HG03025 (cell line): ENCODE data around the gene NUDT3.
"Not testable (repeated sequence)": the region's sequence is repeated elsewhere in the genome, so short reads cannot be mapped to it uniquely, and the experiment has no call there.

Source experiments
- ATAC-seq: cut with Tn5 transposase; IDR thresholded peaks from one replicate; pipeline ENCODE4 v1.9.1; 2021; ENCODE audit warnings: mild to moderate bottlenecking, moderate library complexity; ENCODE audit not compliant: unreplicated experiment, low FRiP score

The NUDT3 gene

DNA sequence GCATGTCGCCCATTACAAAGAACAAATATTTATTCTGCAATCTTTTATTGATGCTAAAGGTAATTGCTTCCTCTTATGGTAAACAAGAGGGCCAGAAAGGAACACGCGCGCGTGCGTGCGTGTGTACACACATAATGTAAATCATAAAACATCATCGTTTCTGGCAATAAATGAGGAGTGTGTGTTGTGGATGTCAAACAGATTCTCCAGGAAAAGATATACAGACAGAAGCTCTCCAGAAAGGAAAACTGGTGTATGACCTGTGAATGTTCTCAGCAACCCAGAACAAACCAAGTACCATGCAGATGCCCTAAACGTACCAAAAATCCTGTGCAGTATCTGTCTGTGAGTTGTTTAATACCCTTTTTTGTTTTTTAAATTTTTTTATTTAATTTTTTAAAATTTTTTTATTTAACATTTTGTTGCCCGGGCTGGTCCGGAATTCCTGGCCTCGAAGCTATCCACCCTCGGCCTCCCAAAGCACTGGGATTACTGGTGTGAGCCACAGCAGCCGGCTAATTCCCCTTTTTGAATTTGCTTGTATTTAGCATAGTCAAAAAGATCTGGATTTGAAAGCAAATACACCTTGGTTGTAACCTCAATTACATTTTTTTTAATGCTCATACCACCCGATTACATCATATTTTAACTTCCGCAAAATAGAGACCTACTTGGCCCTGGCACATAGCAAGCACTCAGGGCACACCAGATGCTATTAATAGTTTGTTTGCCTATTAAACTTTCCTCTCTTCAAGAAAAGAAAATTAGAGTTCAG is 909 bp upstream of the NUDT3 start:
- no peak for ATAC-seq

DNA sequence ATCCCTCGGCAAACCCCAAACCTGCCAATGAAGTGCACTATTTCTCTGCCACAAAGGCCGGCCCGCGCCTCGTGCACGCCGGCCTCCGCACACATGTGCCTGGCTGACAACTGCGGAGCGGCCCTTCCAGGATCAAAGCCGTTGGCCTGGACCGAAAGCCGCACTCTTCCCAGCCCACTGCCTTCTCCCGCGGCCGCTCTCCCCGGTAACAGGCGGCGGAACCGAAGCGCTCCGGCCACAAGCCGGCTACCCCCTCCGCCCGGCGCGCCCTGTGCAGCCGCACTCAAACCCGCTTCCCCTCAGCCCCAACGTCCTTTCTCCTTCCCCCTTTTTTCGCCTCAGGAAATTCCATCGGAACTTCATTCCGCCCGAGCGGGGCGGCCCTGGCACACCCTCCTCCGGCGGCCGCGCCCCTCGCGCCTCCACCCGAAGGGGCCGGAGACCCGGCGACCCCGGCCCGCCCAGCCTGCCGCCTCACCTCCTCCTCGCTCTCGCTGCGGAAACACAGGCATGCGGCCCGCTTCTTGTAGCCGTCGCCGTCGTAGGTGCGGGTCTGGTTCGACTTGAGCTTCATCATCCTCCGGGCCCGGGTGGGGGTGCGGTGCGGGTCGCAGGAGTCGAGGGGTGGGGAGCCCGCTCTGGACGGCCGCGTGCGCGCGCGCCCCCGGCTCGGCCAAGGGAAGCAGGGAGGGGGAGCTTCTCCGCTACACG is 528 bp downstream of the NUDT3 start:
- ATAC-seq: peak; percentile 50

- no peak for ATAC-seq
These were observed 1.0 kb downstream of the NUDT3 start for GRCh38 chr6:34391473-34391785.

DNA sequence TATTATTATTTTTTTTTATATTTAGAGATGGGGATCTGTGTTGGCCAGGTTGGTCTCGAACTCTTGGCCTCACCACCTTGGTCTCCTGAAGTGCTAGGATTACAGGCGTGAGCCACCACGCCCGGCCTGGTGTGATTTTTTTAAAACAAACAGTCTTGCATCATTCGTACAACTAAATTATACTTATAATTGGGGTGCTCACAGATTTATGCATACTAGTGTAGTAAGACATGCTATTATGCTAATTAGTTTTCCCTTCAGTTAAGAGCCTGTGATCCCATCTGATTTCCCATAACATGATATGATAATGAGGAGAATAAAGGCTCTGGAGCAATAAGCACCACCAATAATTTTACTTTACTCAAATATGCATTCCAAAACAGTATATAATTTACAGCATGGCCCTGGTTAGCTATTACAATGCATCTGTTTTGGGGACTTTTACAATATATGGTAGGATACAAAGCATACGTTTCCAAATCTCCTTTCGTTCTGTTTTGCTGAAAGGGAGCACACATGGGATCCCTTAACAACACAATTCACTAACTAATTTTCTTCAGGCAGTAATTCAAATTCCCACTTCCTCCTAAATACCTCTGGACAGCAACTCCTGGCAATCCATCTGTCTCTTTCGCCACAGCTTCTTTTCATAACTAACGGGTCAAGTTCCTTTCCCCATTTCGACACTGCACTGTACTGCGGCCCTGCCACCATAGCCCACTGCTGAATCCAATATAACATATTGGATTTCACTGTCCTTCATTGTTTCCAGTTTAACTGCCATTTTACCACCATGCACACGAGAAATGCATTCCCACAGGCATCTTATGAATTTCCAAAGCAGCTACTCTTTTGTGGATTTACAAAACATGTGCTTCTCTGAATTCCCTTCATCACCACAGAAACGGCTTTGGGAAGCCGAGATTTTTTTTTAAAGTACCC is 1.7 kb downstream of the NUDT3 start:
- ATAC-seq: no peak

GRCh38 chr6:34389034-34389433 is 3.4 kb downstream of the NUDT3 start:
- ATAC-seq: no peak

- no peak for ATAC-seq
These were observed 4.0 kb downstream of the NUDT3 start for GRCh38 chr6:34388421-34388820.

DNA sequence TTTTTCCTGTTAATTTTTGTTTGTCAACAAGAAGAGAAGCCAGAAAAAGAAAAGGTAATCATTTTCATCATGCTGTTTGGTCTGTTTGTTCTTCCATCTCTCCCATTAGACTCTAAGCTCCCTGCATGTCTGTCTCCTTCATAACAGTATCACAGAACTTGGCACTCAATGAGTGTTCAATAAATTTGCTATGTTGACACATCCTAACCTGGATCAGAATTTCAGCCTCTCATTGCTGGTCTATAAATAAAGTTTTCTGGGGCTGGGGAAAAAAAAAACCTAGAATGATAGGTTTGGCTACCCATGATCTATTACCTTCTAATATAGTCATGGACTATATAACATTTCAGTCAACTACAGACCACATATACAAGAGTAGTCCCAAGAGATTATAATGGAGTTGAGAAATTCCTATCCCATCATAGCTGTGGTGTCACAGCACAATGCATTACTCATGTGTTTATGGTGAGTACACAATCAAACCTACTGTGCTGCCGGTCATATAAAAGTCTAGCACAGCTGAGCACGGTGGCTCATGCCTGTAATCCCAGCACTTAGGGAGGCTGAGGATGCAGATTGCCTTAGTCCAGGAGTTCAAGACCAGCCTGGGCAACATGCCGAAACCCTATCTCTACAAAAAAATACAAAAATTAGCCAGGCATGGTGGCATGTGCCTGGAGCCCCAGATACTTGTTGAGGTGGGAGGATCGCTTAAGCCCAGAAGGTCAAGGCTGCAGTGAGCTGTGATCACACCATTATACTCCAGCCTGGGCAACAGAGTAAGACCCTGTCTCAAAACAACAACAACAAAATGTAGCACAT is 5.9 kb downstream of the NUDT3 start:
- ATAC-seq: no peak

- ATAC-seq: no peak
These were observed 6.7 kb downstream of the NUDT3 start for GRCh38 chr6:34385793-34386195.

DNA sequence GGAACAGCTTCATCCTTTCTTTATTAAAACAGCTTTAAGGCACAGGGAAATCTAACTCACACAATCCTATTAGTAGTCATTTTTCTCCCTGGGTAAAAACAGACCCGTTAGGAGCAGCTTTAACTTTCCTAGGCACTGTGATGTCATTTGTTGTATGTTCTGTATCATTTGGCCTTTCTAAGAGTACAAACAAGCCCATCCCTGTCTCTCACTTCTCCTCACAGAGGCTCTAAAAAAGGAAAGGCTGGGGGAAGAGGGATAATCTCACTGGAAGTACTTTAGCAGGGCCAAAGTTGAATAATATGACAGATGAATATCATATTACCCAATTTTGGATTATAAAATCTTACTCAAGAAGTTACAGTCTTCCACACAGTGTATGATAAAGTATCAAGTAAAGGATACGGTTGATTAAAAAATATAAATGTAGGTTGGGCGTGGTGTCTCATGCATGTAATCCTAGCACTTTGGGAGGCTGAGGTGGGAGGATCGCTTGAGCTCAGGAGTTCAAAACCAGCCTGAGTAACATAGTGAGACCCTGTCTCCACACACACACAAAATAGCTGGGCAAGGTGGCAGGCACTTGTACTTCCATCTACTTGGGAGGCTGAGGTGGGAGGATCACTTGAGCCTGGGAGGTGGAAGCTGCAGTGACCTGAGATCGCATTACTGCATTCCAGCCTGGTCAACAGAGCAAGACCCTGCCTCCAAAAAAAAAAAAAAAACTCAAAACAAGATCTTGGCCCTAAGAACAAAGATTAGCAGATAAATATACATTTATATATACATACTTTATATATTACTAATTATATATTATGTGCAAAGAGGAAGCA is 7.9 kb downstream of the NUDT3 start:
- no peak for ATAC-seq

DNA sequence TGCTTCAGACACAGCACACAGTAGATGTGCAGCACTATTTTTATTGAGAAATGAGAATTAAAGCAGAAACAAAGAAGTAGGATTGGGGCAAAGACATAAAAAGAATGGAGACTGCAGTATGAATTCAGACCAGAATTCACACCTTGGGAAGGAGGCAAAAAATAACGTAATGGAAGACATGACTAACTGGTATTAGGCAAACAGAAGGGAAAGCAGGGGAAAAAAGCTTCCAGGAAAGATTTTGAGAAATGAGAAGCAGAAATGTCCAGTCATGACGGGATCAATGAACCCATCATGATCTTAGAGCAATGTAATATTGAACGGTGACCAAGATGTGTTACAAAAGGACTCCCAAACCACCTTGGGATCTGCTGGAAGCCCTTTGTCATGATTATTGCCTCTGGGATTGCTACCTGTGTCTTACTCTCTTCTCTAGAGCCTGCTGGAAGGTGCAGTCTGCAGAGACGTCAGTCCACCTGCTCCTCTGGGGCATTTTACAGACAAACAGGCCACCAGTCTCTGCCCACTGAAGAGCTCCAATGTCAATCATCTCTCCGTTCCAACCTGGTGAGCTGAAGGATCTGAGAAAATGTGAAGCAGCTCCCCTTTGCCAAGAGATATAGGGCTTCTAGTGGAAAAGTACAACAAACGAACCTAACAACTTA is 8.7 kb downstream of the NUDT3 start:
- no peak for ATAC-seq

DNA sequence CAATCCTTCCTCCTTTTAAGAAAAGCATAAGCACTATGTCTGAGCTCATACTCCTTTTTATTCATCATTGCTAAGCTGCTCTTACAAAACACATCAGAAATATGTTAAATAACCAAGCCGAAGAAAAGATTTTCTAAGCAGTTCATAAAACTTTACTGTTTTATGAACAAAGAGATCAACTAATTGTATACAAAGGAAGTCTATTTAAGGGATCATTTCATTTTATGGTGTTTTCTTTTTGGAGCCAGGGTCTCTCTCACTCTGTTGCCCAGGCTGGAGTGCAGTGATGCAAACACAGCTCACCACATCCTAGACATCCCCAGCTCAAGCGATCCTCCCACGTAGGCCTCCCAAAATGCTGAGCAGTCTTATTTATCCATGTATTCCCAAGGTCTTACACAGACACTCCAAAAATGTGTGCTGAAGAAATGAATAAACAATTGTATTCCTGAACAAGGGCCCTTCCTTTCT is 9.3 kb downstream of the NUDT3 start:
- no peak for ATAC-seq

DNA sequence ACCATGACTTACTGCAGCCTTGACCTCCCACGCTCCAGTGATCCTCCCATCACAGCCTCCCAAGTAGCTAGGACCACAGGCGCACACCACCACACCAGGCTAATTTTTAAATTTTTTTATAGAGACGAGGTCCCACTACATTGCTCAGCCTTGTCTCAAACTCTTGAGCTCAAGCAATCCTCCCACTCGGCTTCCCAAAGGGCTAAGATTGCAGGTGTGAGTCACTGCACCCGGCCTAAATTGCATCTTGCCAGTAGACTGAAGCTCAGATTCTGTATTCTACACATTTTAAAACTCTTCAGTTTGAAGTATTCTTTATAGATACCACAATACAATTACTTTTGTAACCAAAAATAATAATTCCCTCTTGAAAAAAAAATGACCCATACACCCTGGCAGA is 11.4 kb downstream of the NUDT3 start:
- no peak for ATAC-seq

GRCh38 chr6:34378470-34378869 is 14.0 kb downstream of the NUDT3 start:
- no peak for ATAC-seq

DNA sequence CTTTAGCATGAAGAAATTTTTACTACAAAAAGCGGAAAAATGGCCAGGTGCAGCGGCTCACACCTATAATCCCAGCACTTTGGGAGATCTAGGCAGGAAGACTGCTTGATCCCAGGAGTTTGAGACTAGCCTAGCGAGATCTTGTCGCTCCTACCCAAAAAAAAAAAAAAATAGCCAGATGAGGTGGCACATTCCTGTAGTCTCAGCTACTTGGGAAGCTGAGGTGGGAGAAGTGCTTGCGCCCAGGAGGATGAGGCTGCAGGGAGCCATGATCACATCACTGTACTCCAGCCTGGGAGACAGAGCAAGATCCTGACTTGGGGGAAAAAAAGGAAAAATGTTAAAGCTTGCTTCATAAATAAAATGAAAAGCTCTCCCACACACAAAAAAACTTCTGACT is 14.5 kb downstream of the NUDT3 start:
- ATAC-seq: no peak

DNA sequence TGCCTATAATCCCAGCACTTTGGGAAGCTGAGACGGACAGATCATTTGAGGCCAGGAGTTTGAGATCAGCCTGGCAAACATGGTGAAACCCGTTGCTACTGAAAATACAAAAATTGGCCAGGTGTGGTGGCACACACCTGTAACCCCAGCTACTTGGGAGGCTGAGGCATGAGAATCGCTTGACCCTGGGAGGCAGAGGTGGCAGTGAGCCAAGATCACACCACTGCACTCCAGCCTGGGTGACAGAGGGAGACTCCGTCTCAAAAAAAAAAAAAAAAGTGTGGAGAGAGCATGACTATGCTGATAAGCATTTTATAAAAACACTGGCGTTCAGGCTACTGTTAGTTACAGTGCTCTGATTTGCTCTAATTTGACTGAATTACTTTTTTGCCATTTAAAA is 14.9 kb downstream of the NUDT3 start:
- not testable (repeated sequence) for ATAC-seq

DNA sequence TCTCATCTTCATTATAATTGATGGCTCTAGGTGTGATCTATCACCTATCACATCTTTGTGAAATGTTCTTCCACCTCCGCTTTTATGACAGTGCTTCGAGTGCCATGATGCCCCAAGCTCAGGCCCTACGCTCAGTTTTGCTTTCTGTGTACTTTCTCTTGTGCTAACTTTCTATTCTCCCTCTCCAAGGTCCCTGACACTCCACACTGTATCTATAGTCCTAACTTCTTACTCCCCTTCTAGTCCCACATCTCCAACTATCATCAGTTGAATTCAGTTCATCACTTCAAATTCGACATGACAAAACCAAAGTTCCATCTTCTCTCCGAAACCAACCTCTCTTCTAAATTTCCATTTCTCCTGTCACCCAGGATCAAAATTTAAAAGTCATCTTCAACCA is 16.6 kb downstream of the NUDT3 start:
- ATAC-seq: no peak

DNA sequence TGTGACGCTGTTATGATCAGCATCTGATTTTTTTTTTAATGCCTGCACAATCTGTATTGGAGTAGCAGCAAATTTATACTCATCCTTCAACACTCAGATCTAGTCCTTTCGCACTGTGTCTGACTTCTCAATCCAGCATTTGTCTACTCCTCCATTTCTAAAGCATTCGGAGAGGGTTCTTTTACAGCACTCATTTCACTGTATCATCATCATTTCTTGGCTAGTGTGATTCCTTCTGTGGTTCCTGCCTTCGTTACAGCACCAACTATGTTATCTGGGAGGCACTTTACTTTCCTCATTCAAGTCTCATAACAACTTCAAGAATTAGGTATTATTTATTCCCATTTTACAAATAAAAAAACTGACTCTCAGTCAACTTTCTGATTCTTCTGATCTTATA is 18.0 kb downstream of the NUDT3 start:
- ATAC-seq: no peak

GRCh38 chr6:34374069-34374468 is 18.4 kb downstream of the NUDT3 start:
- ATAC-seq: no peak

- ATAC-seq: no peak
These were observed 19.0 kb downstream of the NUDT3 start for GRCh38 chr6:34373511-34373910.
